GM13976 (cell line): ENCODE results near the gene SPRR2F.

Experiments used
- DNase-seq: peaks from one replicate; pipeline ENCODE4 v3.0.0; 2012; ENCODE audit warnings: low spot score
- CTCF ChIP-seq: IDR thresholded peaks from 2 replicates; pipeline ENCODE4 v1.5.1; 2012; ENCODE audit warnings: borderline replicate concordance, mild to moderate bottlenecking; ENCODE audit not compliant: insufficient read depth; ENCODE audit errors: extremely low read depth, missing control alignments, control extremely low read depth
- in situ Hi-C: fragments of 300-500 bp; cut with MboI; formaldehyde crosslinking; loops from one replicate; pipeline ENCODE4 v1.12.0; 2022; ENCODE audit warnings: low sequenced_read_pairs, mixed read lengths, inconsistent platforms; ENCODE audit not compliant: unreplicated experiment

The SPRR2F gene

GRCh38 chr1:153072806-153073726, 40.2 kb downstream of the SPRR2F start:
- DNase-seq: no peak
- in situ Hi-C loops: no loop called here
- no peak for TF ChIP-seq CTCF

GRCh38 chr1:153071511-153071910, 41.8 kb downstream of the SPRR2F start, which contains the start of gene SPRR2B:
SPRR2B (minus strand) TSS chr1:153071611; CDS start chr1:153070839, 772 bp downstream.
- in situ Hi-C loops: no loop called here
- no peak for DNase-seq
- TF ChIP-seq CTCF: no peak

- TF ChIP-seq CTCF: no peak
- in situ Hi-C loops: no loop called here
- no peak for DNase-seq
Measured at GRCh38 chr1:153070243-153070642, 43.1 kb downstream of the SPRR2F start.
